Measurements from ENCODE around the gene GPSM3.
A peak's percentile ranks its signal among the peaks of the same experiment; 100 is the strongest.

Gene GPSM3

DNA sequence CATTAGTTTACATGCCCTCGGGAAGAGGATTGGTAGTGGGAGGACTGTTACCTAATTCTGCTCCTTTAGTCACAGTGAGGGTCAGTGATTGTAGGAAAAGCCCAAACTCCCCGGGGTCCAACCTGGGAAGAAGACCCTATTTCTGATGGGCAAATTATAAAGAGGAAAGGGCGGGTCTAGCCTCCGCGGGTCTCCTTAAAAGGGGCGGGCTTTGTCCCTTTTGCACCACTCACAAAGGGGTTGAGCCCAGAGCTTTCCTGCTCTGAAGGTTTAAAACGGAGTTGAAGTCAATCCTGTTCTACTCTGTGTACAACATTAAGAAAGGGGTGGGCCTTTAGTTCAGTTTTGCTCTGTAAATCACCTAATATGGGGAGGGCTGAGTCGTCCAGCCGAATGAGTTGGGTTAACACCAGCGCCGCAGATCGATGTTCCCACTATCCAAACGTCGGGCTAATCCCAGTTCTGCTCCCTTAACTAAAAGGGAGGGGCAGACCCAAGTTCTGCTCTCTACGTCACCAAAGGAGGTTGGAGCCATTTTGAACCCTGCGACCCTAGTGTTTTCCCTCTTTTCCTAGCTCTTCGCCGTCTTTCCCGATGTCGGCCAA lies 15.2 kb downstream of the GPSM3 start:
- TF ChIP-seq YY1 (IDR thresholded peaks at IDR 0.05; ENCODE audit: low read depth) = peak; percentile 76
- TF ChIP-seq, protein P1, sequence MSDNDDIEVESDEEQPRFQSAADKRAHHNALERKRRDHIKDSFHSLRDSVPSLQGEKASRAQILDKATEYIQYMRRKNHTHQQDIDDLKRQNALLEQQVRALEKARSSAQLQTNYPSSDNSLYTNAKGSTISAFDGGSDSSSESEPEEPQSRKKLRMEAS (IDR thresholded peaks at IDR 0.05) = no peak; the same call in 1 of the 2 replicates
- TF ChIP-seq CREB1 (IDR thresholded peaks at IDR 0.05; ENCODE audit: low read depth) = peak; percentile 55; the same call in 1 of the 2 replicates
- TF ChIP-seq RAD21 (IDR thresholded peaks at IDR 0.05; ENCODE audit: low read depth) = no peak
- TF ChIP-seq TCF12 (IDR thresholded peaks at IDR 0.05; ENCODE audit: low read depth) = peak; percentile 15; the same call in 1 of the 2 replicates
- no peak for TF ChIP-seq EGR1 (IDR thresholded peaks at IDR 0.05)
- TF ChIP-seq TAF1 (IDR thresholded peaks at IDR 0.05; ENCODE audit: low read depth) = peak; percentile 56

DNA sequence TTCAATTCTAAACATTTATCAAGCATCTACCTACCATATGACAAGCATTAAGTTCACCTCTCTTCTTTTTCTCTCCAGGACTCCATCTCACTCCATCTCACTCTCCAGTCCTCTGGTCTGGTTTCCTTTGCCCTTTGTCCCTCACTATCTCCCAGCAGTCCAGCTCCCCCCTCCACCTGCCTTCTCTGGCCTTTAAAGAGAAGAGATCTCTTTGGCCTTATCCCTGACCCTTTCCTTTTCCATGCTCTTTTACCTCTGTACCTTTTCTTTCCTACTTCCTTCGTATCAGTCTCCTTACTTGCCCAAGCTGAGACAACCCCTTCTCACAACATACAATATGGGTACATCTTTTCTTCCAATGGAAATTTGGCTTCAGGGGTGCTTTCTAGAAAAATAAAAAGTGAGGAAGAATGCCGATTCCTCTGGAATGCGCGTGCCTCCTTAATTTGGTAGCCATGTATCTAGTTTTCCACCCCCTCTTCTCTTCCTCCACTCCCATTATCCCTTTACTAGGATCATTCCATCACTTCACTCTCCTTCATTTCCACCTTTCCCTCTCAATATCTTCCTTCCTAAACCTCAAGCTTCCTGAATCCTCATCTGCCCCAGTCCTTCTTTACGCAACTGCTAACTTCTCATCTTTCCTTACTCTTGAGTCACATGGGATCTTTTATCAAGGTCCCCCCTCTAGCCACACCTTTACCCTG lies 15.8 kb downstream of the GPSM3 start:
- TF ChIP-seq TAF1 (IDR thresholded peaks at IDR 0.05; ENCODE audit: low read depth) = no peak
- no peak for TF ChIP-seq YY1 (IDR thresholded peaks at IDR 0.05; ENCODE audit: low read depth)
- TF ChIP-seq, protein P1 (IDR thresholded peaks at IDR 0.05) = no peak
- TF ChIP-seq NFIC (IDR thresholded peaks at IDR 0.05) = no peak
- no peak for TF ChIP-seq TEAD4 (IDR thresholded peaks at IDR 0.05)
- TF ChIP-seq TCF12 (IDR thresholded peaks at IDR 0.05; ENCODE audit: low read depth) = no peak
- no peak for TF ChIP-seq REST (IDR thresholded peaks at IDR 0.05; ENCODE audit: low read depth)
- no peak for TF ChIP-seq CREB1 (IDR thresholded peaks at IDR 0.05; ENCODE audit: low read depth)
- TF ChIP-seq FOXM1 (IDR thresholded peaks at IDR 0.05; ENCODE audit: borderline replicate concordance, low read depth) = no peak
- TF ChIP-seq ZBTB7A (IDR thresholded peaks at IDR 0.05; ENCODE audit: low read depth) = no peak
- peak; percentile 15; the same call in 1 of the 2 replicates for TF ChIP-seq CEBPB (IDR thresholded peaks at IDR 0.05)
- TF ChIP-seq, protein P2, sequence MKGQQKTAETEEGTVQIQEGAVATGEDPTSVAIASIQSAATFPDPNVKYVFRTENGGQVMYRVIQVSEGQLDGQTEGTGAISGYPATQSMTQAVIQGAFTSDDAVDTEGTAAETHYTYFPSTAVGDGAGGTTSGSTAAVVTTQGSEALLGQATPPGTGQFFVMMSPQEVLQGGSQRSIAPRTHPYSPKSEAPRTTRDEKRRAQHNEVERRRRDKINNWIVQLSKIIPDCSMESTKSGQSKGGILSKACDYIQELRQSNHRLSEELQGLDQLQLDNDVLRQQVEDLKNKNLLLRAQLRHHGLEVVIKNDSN (IDR thresholded peaks at IDR 0.05) = 0 out of 2 replicates have a peak, but pooled peaks have one; percentile 7

DNA sequence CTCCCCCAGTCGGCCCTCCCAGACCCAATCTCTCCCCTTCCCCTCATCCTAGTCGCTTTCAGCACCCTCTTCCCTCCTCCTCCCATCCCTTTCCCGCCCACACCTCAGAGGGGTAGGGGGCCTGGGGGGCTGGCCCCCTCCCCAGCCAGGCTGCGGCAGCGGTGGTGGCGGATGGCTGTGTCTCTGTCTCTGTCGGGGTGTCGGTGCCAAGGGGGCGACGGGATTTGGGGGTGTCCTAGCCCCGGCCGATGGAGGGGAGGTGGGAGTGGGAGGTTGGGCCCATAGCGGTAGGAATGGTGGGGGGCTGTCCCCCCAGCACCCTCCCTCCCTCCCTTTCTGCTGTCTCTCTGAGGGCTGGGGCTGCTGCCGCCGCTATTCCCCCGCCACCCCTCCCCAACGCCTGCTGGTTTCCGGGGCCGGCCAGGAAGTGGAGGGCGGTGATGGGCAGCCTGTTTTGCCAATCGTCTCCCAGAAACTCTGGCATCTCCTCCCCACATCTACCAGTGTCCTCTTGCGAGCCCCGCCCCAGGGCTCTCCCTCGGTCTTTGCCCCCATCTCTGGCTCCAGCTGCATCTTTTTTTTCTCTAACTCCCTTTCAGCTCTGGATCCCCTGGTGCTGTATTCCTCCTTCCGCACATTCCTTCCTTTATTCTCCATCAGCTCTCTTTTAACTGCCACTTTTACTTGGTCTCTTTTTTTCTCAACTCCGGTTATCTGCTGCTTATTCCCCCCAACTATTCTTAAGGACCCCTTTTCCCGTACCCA lies 16.6 kb downstream of the GPSM3 start, which contains the start of gene AGPAT1:
Gene AGPAT1 (minus strand): TSS at position 374 of the 765 bp plus-strand sequence. CDS start 4,588 bp downstream, outside the sequence.
- TF ChIP-seq, protein P1 (IDR thresholded peaks at IDR 0.05) = no peak
- TF ChIP-seq ZBTB7A (IDR thresholded peaks at IDR 0.05; ENCODE audit: low read depth) (peak; percentile 89), RAD21 (IDR thresholded peaks at IDR 0.05; ENCODE audit: low read depth) (no peak), EP300 (IDR thresholded peaks at IDR 0.05; ENCODE audit: borderline replicate concordance) (no peak), TEAD4 (IDR thresholded peaks at IDR 0.05) (peak; percentile 11; the same call in 1 of the 2 replicates), TAF1 (IDR thresholded peaks at IDR 0.05; ENCODE audit: low read depth) (peak; percentile 84), YY1 (IDR thresholded peaks at IDR 0.05; ENCODE audit: low read depth) (peak; percentile 40; the same call in 1 of the 2 replicates), EGR1 (IDR thresholded peaks at IDR 0.05) (0 out of 2 replicates have a peak, but pooled peaks have one; percentile 10)

DNA sequence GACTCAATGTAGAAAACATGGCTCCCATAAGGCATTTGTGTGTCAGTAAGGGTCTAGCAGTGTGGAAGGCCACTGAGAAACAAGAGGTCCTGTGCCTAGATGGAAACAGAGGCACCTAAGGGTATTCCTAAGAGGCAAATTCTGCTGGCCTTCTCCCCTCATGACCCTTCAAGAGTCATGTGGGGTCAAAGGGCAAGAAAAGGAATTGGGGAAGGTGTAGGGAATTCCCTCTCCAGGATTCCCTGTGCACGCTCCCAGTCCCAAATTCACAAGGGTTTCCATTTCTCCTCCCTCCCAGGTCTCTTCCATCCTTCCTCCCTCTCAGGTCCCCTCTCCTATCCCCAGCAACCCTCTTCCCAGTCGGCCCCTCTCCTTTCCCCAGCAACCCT lies 17.1 kb downstream of the GPSM3 start:
- TF ChIP-seq TAF1 (IDR thresholded peaks at IDR 0.05; ENCODE audit: low read depth) (no peak), ZBTB7A (IDR thresholded peaks at IDR 0.05; ENCODE audit: low read depth) (no peak), EGR1 (IDR thresholded peaks at IDR 0.05) (no peak), CEBPB (IDR thresholded peaks at IDR 0.05) (no peak), TCF12 (IDR thresholded peaks at IDR 0.05; ENCODE audit: low read depth) (no peak), TEAD4 (IDR thresholded peaks at IDR 0.05) (no peak), REST (IDR thresholded peaks at IDR 0.05; ENCODE audit: low read depth) (no peak), CREB1 (IDR thresholded peaks at IDR 0.05; ENCODE audit: low read depth) (no peak), YY1 (IDR thresholded peaks at IDR 0.05; ENCODE audit: low read depth) (no peak)

DNA sequence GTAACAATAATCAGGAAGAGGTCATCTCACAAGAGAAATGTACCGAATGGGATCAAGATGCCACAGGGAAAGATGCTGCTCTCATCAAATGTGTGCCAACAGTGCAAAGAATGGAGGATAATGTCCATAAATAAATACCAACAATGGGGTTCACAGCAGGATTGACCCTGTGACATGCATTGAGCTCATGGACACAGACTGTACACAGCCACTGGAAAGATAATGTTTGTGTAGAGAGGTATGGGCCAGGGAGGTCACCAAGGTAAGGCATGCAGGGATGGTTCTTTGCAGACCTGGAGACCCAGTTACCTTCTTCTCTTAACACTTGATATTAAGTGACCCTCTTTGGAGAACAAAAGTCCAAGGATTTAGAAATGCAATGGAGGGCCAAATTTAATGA lies 18.0 kb downstream of the GPSM3 start:
- TF ChIP-seq EP300 (IDR thresholded peaks at IDR 0.05; ENCODE audit: borderline replicate concordance) (no peak), TEAD4 (IDR thresholded peaks at IDR 0.05) (no peak), REST (IDR thresholded peaks at IDR 0.05; ENCODE audit: low read depth) (no peak), FOXM1 (IDR thresholded peaks at IDR 0.05; ENCODE audit: borderline replicate concordance, low read depth) (no peak)
- TF ChIP-seq, protein P2 (IDR thresholded peaks at IDR 0.05) = no peak

Measured in Ishikawa (cell line).